Measurements from ENCODE around the gene METTL8. TPM values are rescaled to one million over a fixed set of nuclear protein-coding genes. Genes with fewer than 3 reads are reported as not detected.
A peak's percentile ranks its signal among the peaks of the same experiment; 100 is the strongest.

Gene METTL8
- total and polyA plus RNA-seq, 2 of the 13 experiments (the other 11 are each of a cell fraction or from before 2014, with no cell fraction given) = 18.6 to 68.2 TPM

- TF ChIP-seq, protein P1, sequence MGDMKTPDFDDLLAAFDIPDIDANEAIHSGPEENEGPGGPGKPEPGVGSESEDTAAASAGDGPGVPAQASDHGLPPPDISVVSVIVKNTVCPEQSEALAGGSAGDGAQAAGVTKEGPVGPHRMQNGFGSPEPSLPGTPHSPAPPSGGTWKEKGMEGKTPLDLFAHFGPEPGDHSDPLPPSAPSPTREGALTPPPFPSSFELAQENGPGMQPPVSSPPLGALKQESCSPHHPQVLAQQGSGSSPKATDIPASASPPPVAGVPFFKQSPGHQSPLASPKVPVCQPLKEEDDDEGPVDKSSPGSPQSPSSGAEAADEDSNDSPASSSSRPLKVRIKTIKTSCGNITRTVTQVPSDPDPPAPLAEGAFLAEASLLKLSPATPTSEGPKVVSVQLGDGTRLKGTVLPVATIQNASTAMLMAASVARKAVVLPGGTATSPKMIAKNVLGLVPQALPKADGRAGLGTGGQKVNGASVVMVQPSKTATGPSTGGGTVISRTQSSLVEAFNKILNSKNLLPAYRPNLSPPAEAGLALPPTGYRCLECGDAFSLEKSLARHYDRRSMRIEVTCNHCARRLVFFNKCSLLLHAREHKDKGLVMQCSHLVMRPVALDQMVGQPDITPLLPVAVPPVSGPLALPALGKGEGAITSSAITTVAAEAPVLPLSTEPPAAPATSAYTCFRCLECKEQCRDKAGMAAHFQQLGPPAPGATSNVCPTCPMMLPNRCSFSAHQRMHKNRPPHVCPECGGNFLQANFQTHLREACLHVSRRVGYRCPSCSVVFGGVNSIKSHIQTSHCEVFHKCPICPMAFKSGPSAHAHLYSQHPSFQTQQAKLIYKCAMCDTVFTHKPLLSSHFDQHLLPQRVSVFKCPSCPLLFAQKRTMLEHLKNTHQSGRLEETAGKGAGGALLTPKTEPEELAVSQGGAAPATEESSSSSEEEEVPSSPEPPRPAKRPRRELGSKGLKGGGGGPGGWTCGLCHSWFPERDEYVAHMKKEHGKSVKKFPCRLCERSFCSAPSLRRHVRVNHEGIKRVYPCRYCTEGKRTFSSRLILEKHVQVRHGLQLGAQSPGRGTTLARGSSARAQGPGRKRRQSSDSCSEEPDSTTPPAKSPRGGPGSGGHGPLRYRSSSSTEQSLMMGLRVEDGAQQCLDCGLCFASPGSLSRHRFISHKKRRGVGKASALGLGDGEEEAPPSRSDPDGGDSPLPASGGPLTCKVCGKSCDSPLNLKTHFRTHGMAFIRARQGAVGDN (CRISPR knock-in tag; IDR thresholded peaks at IDR 0.05) = peak; percentile 98
- TF ChIP-seq IKZF1 (IDR thresholded peaks at IDR 0.05) (no peak), ZSCAN5A (CRISPR knock-in tag; IDR thresholded peaks at IDR 0.05; ENCODE audit: borderline replicate concordance) (no peak; the same call in 1 of the 2 replicates), MYNN (CRISPR knock-in tag; IDR thresholded peaks at IDR 0.05; ENCODE audit: low read depth) (peak; percentile 87), ZNF484 (CRISPR knock-in tag; IDR thresholded peaks at IDR 0.05; ENCODE audit: borderline replicate concordance, low read depth) (peak; percentile 51; the same call in 1 of the 2 replicates), SCMH1 (CRISPR knock-in tag; IDR thresholded peaks at IDR 0.05; ENCODE audit: borderline replicate concordance) (no peak), STAT6 (CRISPR knock-in tag; IDR thresholded peaks at IDR 0.05; ENCODE audit: borderline replicate concordance) (peak; percentile 30), CHD4 (IDR thresholded peaks at IDR 0.05; ENCODE audit: borderline replicate concordance, low read length) (no peak), ZNF337 (CRISPR knock-in tag; IDR thresholded peaks at IDR 0.05; ENCODE audit: borderline replicate concordance, low read depth) (no peak), NFYC (CRISPR knock-in tag; IDR thresholded peaks at IDR 0.05) (peak; percentile 76), ZNF30 (CRISPR knock-in tag; IDR thresholded peaks at IDR 0.05) (peak; percentile 76; the same call in 1 of the 2 replicates), KAT2B (IDR thresholded peaks at IDR 0.05; ENCODE audit: borderline replicate concordance, low read depth, low read length) (no peak), KLF6 (CRISPR knock-in tag; IDR thresholded peaks at IDR 0.05) (peak; percentile 54), PCBP2 (optimal IDR thresholded peaks at IDR 0.05; ENCODE audit: low read depth, low read length, poor library complexity, severe bottlenecking) (no peak)
- TF ChIP-seq, protein P2, sequence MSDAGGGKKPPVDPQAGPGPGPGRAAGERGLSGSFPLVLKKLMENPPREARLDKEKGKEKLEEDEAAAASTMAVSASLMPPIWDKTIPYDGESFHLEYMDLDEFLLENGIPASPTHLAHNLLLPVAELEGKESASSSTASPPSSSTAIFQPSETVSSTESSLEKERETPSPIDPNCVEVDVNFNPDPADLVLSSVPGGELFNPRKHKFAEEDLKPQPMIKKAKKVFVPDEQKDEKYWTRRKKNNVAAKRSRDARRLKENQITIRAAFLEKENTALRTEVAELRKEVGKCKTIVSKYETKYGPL (CRISPR knock-in tag; IDR thresholded peaks at IDR 0.05) = peak; percentile 89
- TF ChIP-seq, protein P3, sequence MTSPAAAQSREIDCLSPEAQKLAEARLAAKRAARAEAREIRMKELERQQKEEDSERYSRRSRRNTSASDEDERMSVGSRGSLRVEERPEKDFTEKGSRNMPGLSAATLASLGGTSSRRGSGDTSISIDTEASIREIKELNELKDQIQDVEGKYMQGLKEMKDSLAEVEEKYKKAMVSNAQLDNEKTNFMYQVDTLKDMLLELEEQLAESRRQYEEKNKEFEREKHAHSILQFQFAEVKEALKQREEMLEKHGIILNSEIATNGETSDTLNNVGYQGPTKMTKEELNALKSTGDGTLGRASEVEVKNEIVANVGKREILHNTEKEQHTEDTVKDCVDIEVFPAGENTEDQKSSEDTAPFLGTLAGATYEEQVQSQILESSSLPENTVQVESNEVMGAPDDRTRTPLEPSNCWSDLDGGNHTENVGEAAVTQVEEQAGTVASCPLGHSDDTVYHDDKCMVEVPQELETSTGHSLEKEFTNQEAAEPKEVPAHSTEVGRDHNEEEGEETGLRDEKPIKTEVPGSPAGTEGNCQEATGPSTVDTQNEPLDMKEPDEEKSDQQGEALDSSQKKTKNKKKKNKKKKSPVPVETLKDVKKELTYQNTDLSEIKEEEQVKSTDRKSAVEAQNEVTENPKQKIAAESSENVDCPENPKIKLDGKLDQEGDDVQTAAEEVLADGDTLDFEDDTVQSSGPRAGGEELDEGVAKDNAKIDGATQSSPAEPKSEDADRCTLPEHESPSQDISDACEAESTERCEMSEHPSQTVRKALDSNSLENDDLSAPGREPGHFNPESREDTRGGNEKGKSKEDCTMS (CRISPR knock-in tag; conservative IDR thresholded peaks at IDR 0.05) = no peak
These were observed 511 bp upstream of the METTL8 start, which contains the start of gene DCAF17 (continued) for GRCh38 chr2:171434013-171434989.

Measured in HepG2 (cell line).